Testis (tissue), 3 donors: Measurements from ENCODE around the gene SEMA3C. TPM values are rescaled to one million over a fixed set of nuclear protein-coding genes. Genes with fewer than 3 reads are reported as not detected.

Experiments used
- DNase-seq: peaks from one replicate; pipeline ENCODE4 v3.0.0-alpha.2; 2019
- H3K27ac ChIP-seq, 2 donors: fragments of 200-600 bp; sonication (generic); one replicate each; pipeline ENCODE4 v1.5.1; 2019
- H3K27me3 ChIP-seq: fragments of 200-600 bp; sonication (generic); one replicate; pipeline ENCODE4 v1.5.1; 2019
- H3K36me3 ChIP-seq: fragments of 200-600 bp; sonication (generic); one replicate; pipeline ENCODE4 v1.5.1; 2017; ENCODE audit warnings: low read depth; ENCODE audit errors: missing control alignments
- H3K4me1 ChIP-seq: fragments of 200-600 bp; sonication (generic); one replicate; pipeline ENCODE4 v1.5.1; 2019
- H3K4me3 ChIP-seq, 2 donors: fragments of 200-600 bp; sonication (generic); one replicate each; pipeline ENCODE4 v1.5.1; 2017 to 2019
- H3K9me3 ChIP-seq: fragments of 200-600 bp; sonication (generic); one replicate; pipeline ENCODE4 v1.5.1; 2017
- CTCF ChIP-seq, 3 experiments: fragments of 450-650 bp in 2 of 3; fragments of 200-600 bp in 1 of 3; sonication (generic) in 1 of 3; IDR thresholded peaks; one replicate each; pipeline ENCODE4 v1.5.1; 2016 to 2019; ENCODE audit warnings: antibody characterized with exemption in 3 of 3, mild to moderate bottlenecking in 2 of 3, moderate library complexity in 1 of 3
- POLR2A ChIP-seq: fragments of 450-650 bp; IDR thresholded peaks from one replicate; pipeline ENCODE4 v1.6.1; 2017; ENCODE audit warnings: antibody characterized with exemption, mild to moderate bottlenecking, moderate library complexity
- WGBS, 2 donors: methylation state at CpG; one replicate each; pipeline ENCODE4 v1.1.5; 2018; 5-methylcytosine and 5-hydroxymethylcytosine counted together
- intact Hi-C: fragments of 100-400 bp; cut with DNase I; formaldehyde crosslinking; loops from one replicate; pipeline ENCODE4 v1.15.1; 2023; ENCODE audit warnings: low total_unique reads
- polyA plus RNA-seq: library from polyadenylated mRNA; stranded (reverse); fragments of 350-450 nt; fragmentation: Illumina TruSeq; extraction: RNeasy Lipid Tissue Mini Kit (QIAGEN cat#74804); gene quantifications from one replicate; pipeline ENCODE4 v1.2.3, GENCODE V29; 2014; ENCODE audit warnings: low read depth, low replicate concordance; ENCODE audit not compliant: insufficient read depth
- total RNA-seq, 2 donors: library from RNA; depleted of rRNA; stranded (reverse); fragments of >200 nt; gene quantifications; one replicate each; pipeline ENCODE4 v1.2.3, GENCODE V29; 2016

Gene SEMA3C
- total and polyA plus RNA-seq, 3 donors from 2014 or later, result 23.1 to 113 (median 78.8) TPM

DNA sequence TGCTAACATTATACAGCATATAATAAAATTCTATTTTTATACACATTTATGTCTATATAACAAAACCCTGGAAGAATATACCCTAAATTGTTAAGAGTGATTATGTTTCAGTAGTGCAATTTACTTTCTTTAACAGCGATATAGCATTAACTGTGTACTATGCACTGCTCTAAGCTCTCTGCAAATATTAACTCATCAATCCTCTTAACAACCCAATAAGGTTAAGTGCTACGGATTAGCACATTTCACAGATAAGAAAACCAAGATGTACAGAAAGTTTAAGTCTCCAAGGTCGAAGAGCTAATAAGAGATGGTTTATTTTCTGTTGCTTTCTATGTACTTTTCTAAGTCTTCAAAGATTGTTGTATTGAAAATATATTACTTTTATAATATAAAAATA lies 95.8 kb downstream of the SEMA3C start:
- no peak overlapping the region for H3K4me3 ChIP-seq
- DNase-seq, result no peak
- H3K9me3 ChIP-seq, result no peaks in the 10 kb centered on the region
- H3K27ac ChIP-seq, result no peak overlapping the region
- TF ChIP-seq CTCF (IDR thresholded peaks at IDR 0.05) (no peak), POLR2A (no peak)
- H3K36me3 ChIP-seq, result no peaks in the 10 kb centered on the region
- no peaks in the 10 kb centered on the region for H3K27me3 ChIP-seq
- intact Hi-C loops, result no loop called here
- H3K4me1 ChIP-seq, result no peaks in the 10 kb centered on the region
- WGBS, 2 donors, result 85% methylated on average over 3 of the region's 3 CpGs

DNA sequence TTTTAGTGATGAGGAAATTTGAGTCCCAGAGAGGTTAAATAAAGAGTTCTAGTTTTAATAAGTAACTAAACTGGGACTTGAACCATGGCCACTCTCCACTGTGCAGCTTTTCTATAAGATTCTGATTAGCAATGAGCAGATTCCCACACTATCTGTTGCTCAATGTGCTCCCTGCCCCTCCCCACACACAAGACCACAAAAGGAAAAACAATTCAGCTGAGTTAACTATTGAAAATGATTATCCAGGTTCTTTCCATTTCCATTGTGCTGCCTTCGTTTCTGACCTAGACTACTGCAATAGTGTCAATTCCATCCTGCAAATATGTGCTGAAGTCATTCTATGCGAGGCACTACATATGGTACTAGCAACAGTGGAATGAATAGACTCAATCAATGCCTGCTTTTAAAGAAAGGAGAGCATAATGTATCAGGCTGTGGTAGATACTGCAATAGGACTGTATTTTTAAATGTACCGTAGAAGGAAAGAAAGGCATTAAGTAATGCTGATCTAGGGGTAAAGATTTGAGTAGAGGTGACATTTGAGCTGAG lies 97.0 kb downstream of the SEMA3C start:
- intact Hi-C loops, result no loop called here
- Histone ChIP-seq H3K9me3 (no peaks in the 10 kb centered on the region), H3K4me1 (no peaks in the 10 kb centered on the region), H3K27me3 (no peaks in the 10 kb centered on the region), H3K4me3 (no peak overlapping the region), H3K27ac (no peak overlapping the region), H3K36me3 (no peaks in the 10 kb centered on the region)
- 92 to 97% methylated on average over 3 of the region's 3 CpGs for WGBS, 2 donors
- TF ChIP-seq POLR2A (no peak), CTCF (IDR thresholded peaks at IDR 0.05) (no peak)
- DNase-seq, result no peak

DNA sequence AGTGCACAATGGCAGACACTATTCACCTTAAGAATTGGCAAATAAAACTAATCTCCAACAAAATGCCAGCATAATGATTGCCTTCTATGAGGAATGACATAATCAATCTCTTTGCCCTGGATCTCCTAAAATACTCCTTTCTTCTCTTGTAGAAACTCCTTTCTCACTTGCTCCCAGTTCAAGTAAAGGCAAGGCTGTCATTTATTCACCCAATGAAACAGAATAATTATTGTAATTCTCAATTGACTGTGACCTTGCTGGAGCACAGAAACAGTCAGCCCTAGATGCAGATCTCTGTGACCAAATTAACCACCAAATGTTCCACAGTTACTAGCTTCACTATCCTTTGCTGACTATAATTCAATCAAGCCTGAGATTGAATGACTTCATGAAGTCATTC lies 99.3 kb downstream of the SEMA3C start:
- no peaks in the 10 kb centered on the region for H3K27me3 ChIP-seq
- H3K9me3 ChIP-seq, result no peaks in the 10 kb centered on the region
- H3K4me3 ChIP-seq, result no peak overlapping the region
- H3K36me3 ChIP-seq, result no peaks in the 10 kb centered on the region
- TF ChIP-seq CTCF (IDR thresholded peaks at IDR 0.05) (no peak), POLR2A (no peak)
- H3K4me1 ChIP-seq, result no peaks in the 10 kb centered on the region
- no peak overlapping the region for H3K27ac ChIP-seq
- intact Hi-C loops, result no loop called here
- no peak for DNase-seq

DNA sequence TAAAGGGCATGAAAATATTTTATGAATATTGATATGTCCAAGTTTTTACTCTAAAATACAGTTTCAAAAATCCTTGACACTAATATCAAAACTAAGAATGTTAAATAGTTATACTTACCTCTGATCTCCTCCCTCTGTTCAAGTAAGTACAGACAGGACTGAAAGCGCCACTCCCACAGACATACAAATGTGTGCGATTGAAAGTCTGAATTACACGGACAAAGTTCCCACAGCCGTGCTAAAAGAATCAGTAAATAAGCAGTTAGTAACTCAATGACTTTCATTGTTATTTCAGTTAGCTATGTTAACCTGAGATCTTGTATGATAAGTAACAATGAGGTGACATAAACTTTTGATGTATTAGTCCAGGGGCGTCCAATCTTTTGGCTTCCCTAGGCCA lies 100.7 kb downstream of the SEMA3C start:
- H3K4me3 ChIP-seq, result no peak overlapping the region
- H3K27me3 ChIP-seq, result no peaks in the 10 kb centered on the region
- WGBS, 2 donors, result 72 to 80% methylated on average over 5 of the region's 5 CpGs
- intact Hi-C loops, result no loop called here
- no peaks in the 10 kb centered on the region for H3K4me1 ChIP-seq
- DNase-seq, result no peak
- TF ChIP-seq CTCF (IDR thresholded peaks at IDR 0.05), result no peak
- TF ChIP-seq POLR2A, result no peak
- H3K27ac ChIP-seq, result no peak overlapping the region
- H3K9me3 ChIP-seq, result no peaks in the 10 kb centered on the region
- no peaks in the 10 kb centered on the region for H3K36me3 ChIP-seq

DNA sequence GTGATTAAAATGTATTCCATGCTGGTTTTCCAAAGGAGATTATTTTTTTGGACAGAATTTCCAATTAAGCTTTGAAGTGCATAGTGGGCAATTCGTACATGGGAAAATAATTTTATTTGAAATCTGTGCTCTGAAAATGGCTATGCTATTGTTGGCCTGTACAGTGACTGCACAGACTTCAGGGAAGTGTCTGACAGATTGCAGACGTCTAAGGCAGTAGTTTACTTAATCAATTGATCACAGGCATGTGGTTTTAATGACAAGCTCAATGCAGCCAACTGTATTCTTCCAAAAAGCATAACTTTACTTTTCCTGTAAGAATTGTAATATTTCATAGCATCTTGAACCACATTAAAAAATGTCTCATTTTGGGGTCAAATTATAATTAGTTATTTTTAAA lies 102.0 kb downstream of the SEMA3C start:
- DNase-seq, result no peak
- no peaks in the 10 kb centered on the region for H3K9me3 ChIP-seq
- 69 to 73% methylated on average over 2 of the region's 2 CpGs for WGBS, 2 donors
- H3K4me3 ChIP-seq, result no peak overlapping the region
- no peak overlapping the region for H3K27ac ChIP-seq
- intact Hi-C loops, result no loop called here
- no peak for TF ChIP-seq POLR2A
- no peak for TF ChIP-seq CTCF (IDR thresholded peaks at IDR 0.05)
- H3K4me1 ChIP-seq, result no peaks in the 10 kb centered on the region
- no peaks in the 10 kb centered on the region for H3K27me3 ChIP-seq
- H3K36me3 ChIP-seq, result no peaks in the 10 kb centered on the region
